ENCODE results near the gene BCL2A1.

The BCL2A1 gene

DNA sequence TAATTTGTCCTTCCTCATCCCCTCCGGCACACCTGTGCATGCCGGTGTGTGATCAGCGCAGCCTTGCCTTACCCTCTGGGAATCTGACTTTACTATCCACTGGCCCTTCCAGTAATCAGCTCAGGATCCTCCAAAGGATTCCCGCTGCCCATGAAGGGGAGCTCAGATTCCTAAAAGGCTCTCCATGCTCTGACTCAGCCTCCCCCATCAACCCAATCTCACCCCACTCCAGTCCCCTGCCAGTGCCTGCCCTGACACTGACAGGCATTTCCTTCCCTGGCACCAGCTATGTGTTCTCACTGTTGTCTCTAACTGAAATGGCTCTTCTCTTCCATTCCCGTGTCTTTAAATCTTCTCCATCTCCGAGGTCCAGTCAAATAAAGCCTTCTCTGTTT, 7.3 kb upstream of the BCL2A1 start:
- H3K4me3 ChIP-seq (ENCODE audit: low read depth, low read length) = no peak overlapping the region
- H3K4me1 ChIP-seq (ENCODE audit: control insufficient read depth in 1 of 2, insufficient read depth in 2 of 2, low read length in 2 of 2) = no peaks in the 10 kb centered on the region
- no peak overlapping the region for H4K91ac ChIP-seq (ENCODE audit: low read depth, low read length)
- H3K18ac ChIP-seq (ENCODE audit: low read length) = no peak overlapping the region
- no peaks in the 10 kb centered on the region for H3K79me1 ChIP-seq (ENCODE audit: low read length)
- no peak overlapping the region for H2BK5ac ChIP-seq (ENCODE audit: low read depth, low read length, poor library complexity)
- no peak overlapping the region for H3K14ac ChIP-seq (ENCODE audit: low read length)
- H4K8ac ChIP-seq (ENCODE audit: low read depth, low read length) = no peak overlapping the region
- H2AK5ac ChIP-seq (ENCODE audit: low read length) = no peak overlapping the region
- H3K4ac ChIP-seq (ENCODE audit: low read depth, low read length) = no peak overlapping the region
- no peak overlapping the region for H2BK12ac ChIP-seq (ENCODE audit: low read length)
- no peak overlapping the region for H2BK120ac ChIP-seq (ENCODE audit: insufficient read depth, low read length, poor library complexity)
- no peak overlapping the region for H2AFZ ChIP-seq (ENCODE audit: insufficient read depth, low read length, poor library complexity)
- no peak overlapping the region for H3K4me2 ChIP-seq (ENCODE audit: low read length)
- no peaks in the 10 kb centered on the region for H3K36me3 ChIP-seq (ENCODE audit: control insufficient read depth in 1 of 2, insufficient read depth in 2 of 2, low read length in 2 of 2)
- H3K27ac ChIP-seq (ENCODE audit: low read depth, low read length) = no peak overlapping the region
- WGBS (ENCODE audit: extremely low coverage, insufficient coverage, insufficient read length) = no CpG with 5 or more reads among the region's 6 CpGs
- DNase-seq = no peak
- peaks cover 5% of the 10 kb centered on the region for H3K9me3 ChIP-seq (ENCODE audit: insufficient read depth, low read depth, low read length)
- no peak overlapping the region for H3K9ac ChIP-seq (ENCODE audit: low read length)
- no peaks in the 10 kb centered on the region for H3K27me3 ChIP-seq (ENCODE audit: insufficient read depth, low read length)
- no peaks in the 10 kb centered on the region for H3K79me2 ChIP-seq (ENCODE audit: control insufficient read depth, insufficient read depth, low read length, poor library complexity)
- H3K23ac ChIP-seq (ENCODE audit: low read length) = no peak overlapping the region
- no peak overlapping the region for H4K12ac ChIP-seq (ENCODE audit: low read depth, low read length)

DNA sequence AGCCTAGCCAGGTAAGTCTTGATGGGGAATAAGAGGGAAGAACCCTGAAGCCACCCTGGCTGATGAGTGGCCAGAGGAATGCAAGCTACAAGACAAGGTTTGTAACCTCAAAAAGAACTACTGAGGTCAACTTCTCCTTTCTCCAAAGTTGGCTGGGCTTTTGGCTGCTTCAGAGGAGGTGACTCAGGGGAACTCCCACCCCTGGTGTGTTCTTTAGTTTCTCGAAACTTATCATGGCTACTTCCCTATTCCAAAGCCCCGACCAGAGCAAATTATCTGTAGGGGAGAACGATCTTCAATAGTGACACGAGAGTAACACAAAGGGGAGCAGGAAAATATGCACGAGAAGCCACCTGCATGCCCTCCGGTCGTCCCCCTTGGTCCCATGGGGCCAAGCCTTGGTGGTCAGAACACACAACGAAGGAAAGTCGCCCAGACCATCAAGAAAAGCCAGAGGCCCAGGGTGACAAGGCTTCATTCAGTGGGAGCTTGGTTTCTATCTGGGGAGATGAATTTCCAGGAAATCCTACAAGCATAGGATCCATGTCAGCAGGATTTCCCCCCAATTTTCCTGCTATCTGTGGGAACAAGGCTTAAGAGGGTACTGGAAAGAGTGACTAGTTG, 6.5 kb upstream of the BCL2A1 start:
- H3K14ac ChIP-seq (ENCODE audit: low read length) = no peak overlapping the region
- no CpG with 5 or more reads among the region's 9 CpGs for WGBS (ENCODE audit: extremely low coverage, insufficient coverage, insufficient read length)
- no peak overlapping the region for H4K12ac ChIP-seq (ENCODE audit: low read depth, low read length)
- no peak overlapping the region for H2BK12ac ChIP-seq (ENCODE audit: low read length)
- DNase-seq = peak; percentile 5 to 39
- H3K9me3 ChIP-seq (ENCODE audit: insufficient read depth, low read depth, low read length) = peaks cover 5% of the 10 kb centered on the region
- H3K4me2 ChIP-seq (ENCODE audit: low read length) = no peak overlapping the region
- H2BK120ac ChIP-seq (ENCODE audit: insufficient read depth, low read length, poor library complexity) = no peak overlapping the region
- H3K4me3 ChIP-seq (ENCODE audit: low read depth, low read length) = no peak overlapping the region
- H2BK5ac ChIP-seq (ENCODE audit: low read depth, low read length, poor library complexity) = no peak overlapping the region
- no peak overlapping the region for H2AFZ ChIP-seq (ENCODE audit: insufficient read depth, low read length, poor library complexity)
- H4K91ac ChIP-seq (ENCODE audit: low read depth, low read length) = no peak overlapping the region
- H3K27me3 ChIP-seq (ENCODE audit: insufficient read depth, low read length) = no peaks in the 10 kb centered on the region
- H3K18ac ChIP-seq (ENCODE audit: low read length) = no peak overlapping the region
- H3K23ac ChIP-seq (ENCODE audit: low read length) = no peak overlapping the region
- H3K36me3 ChIP-seq (ENCODE audit: control insufficient read depth in 1 of 2, insufficient read depth in 2 of 2, low read length in 2 of 2) = no peaks in the 10 kb centered on the region
- H3K79me2 ChIP-seq (ENCODE audit: control insufficient read depth, insufficient read depth, low read length, poor library complexity) = no peaks in the 10 kb centered on the region
- no peaks in the 10 kb centered on the region for H3K4me1 ChIP-seq (ENCODE audit: control insufficient read depth in 1 of 2, insufficient read depth in 2 of 2, low read length in 2 of 2)
- H3K9ac ChIP-seq (ENCODE audit: low read length) = no peak overlapping the region
- H3K4ac ChIP-seq (ENCODE audit: low read depth, low read length) = no peak overlapping the region
- no peak overlapping the region for H2AK5ac ChIP-seq (ENCODE audit: low read length)
- no peak overlapping the region for H3K27ac ChIP-seq (ENCODE audit: low read depth, low read length)
- H4K8ac ChIP-seq (ENCODE audit: low read depth, low read length) = no peak overlapping the region
- no peaks in the 10 kb centered on the region for H3K79me1 ChIP-seq (ENCODE audit: low read length)

DNA sequence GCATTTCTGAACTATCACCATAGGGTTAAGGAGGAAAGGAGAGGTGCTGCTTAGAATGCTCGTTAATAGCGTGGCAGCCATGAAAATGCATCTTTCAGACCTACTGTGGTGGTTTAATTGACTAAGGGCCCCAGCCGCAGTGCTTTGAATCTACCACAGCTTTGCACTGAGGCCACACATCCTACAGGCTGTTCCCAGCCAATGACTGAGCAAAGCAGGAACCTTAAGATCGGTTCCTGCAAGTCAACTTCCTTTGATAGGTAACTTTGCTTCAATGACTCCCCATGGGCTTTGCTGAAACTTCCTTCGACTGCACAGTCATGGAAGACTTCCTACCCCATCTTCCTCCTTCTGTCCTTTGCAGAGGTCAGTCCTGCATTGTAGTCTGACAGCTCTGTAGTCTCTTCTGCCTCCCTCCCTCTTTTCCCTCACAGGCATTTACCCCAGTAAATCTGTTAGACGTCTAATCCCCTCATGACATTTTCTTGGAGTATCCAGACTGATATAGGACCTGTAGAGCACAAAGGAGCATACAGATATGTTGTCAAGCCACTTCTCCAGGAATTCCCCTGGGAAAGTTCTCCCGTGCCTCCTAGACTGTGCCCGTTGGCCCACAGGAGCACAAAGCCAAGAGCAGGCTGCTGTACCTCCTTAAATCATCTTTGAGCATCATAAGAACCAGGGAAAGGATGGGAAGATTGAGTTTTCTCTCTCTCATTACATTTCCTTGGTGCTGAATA, 2.6 kb upstream of the BCL2A1 start:
- H3K14ac ChIP-seq (ENCODE audit: low read length) = no peak overlapping the region
- no peak overlapping the region for H4K91ac ChIP-seq (ENCODE audit: low read depth, low read length)
- H2BK12ac ChIP-seq (ENCODE audit: low read length) = no peak overlapping the region
- H3K9me3 ChIP-seq (ENCODE audit: insufficient read depth, low read depth, low read length) = peaks cover 5% of the 10 kb centered on the region
- no peak overlapping the region for H4K8ac ChIP-seq (ENCODE audit: low read depth, low read length)
- no peaks in the 10 kb centered on the region for H3K79me2 ChIP-seq (ENCODE audit: control insufficient read depth, insufficient read depth, low read length, poor library complexity)
- H3K9ac ChIP-seq (ENCODE audit: low read length) = no peak overlapping the region
- H3K27me3 ChIP-seq (ENCODE audit: insufficient read depth, low read length) = no peaks in the 10 kb centered on the region
- H2BK5ac ChIP-seq (ENCODE audit: low read depth, low read length, poor library complexity) = no peak overlapping the region
- WGBS (ENCODE audit: extremely low coverage, insufficient coverage, insufficient read length) = no CpG with 5 or more reads among the region's 8 CpGs
- no peaks in the 10 kb centered on the region for H3K79me1 ChIP-seq (ENCODE audit: low read length)
- H3K4me2 ChIP-seq (ENCODE audit: low read length) = no peak overlapping the region
- H3K27ac ChIP-seq (ENCODE audit: low read depth, low read length) = no peak overlapping the region
- no peak overlapping the region for H2AK5ac ChIP-seq (ENCODE audit: low read length)
- no peak overlapping the region for H3K18ac ChIP-seq (ENCODE audit: low read length)
- no peak overlapping the region for H4K12ac ChIP-seq (ENCODE audit: low read depth, low read length)
- H3K4me3 ChIP-seq (ENCODE audit: low read depth, low read length) = no peak overlapping the region
- H2BK120ac ChIP-seq (ENCODE audit: insufficient read depth, low read length, poor library complexity) = no peak overlapping the region
- H3K4me1 ChIP-seq (ENCODE audit: control insufficient read depth in 1 of 2, insufficient read depth in 2 of 2, low read length in 2 of 2) = no peaks in the 10 kb centered on the region
- no peak overlapping the region for H3K4ac ChIP-seq (ENCODE audit: low read depth, low read length)
- no peak for DNase-seq
- H2AFZ ChIP-seq (ENCODE audit: insufficient read depth, low read length, poor library complexity) = no peak overlapping the region
- no peak overlapping the region for H3K23ac ChIP-seq (ENCODE audit: low read length)
- H3K36me3 ChIP-seq (ENCODE audit: control insufficient read depth in 1 of 2, insufficient read depth in 2 of 2, low read length in 2 of 2) = no peaks in the 10 kb centered on the region

DNA sequence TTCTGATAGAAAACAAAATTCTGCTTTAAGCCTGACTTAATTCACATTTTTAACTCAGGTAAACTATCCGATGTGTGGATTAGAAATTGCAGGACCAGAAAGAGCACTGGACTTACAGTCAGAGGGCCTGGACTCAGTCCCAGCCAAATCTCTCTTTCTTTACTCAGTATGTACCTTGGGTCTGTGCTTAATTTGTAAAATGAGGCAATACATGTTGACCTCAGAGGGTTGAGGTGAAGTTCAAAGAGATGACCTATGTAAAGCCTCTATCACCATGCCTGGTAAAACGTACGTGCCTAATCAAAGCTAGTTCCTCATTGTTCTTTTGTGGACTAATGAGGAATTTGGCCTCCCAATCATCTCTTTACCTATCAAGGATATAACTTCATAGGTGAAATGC, 1.9 kb upstream of the BCL2A1 start:
- Histone ChIP-seq H3K9me3 (ENCODE audit: insufficient read depth, low read depth, low read length) (peaks cover under 1% of the 10 kb centered on the region), H2BK12ac (ENCODE audit: low read length) (no peak overlapping the region), H3K14ac (ENCODE audit: low read length) (no peak overlapping the region), H2BK5ac (ENCODE audit: low read depth, low read length, poor library complexity) (no peak overlapping the region), H4K12ac (ENCODE audit: low read depth, low read length) (no peak overlapping the region), H3K36me3 (ENCODE audit: control insufficient read depth in 1 of 2, insufficient read depth in 2 of 2, low read length in 2 of 2) (no peaks in the 10 kb centered on the region), H2BK120ac (ENCODE audit: insufficient read depth, low read length, poor library complexity) (no peak overlapping the region), H3K79me2 (ENCODE audit: control insufficient read depth, insufficient read depth, low read length, poor library complexity) (no peaks in the 10 kb centered on the region), H4K91ac (ENCODE audit: low read depth, low read length) (no peak overlapping the region), H3K27me3 (ENCODE audit: insufficient read depth, low read length) (no peaks in the 10 kb centered on the region), H3K4me2 (ENCODE audit: low read length) (no peak overlapping the region), H3K4me1 (ENCODE audit: control insufficient read depth in 1 of 2, insufficient read depth in 2 of 2, low read length in 2 of 2) (no peaks in the 10 kb centered on the region), H3K9ac (ENCODE audit: low read length) (no peak overlapping the region), H2AFZ (ENCODE audit: insufficient read depth, low read length, poor library complexity) (no peak overlapping the region), H3K79me1 (ENCODE audit: low read length) (no peaks in the 10 kb centered on the region), H3K23ac (ENCODE audit: low read length) (no peak overlapping the region), H3K18ac (ENCODE audit: low read length) (no peak overlapping the region), H4K8ac (ENCODE audit: low read depth, low read length) (no peak overlapping the region), H3K27ac (ENCODE audit: low read depth, low read length) (no peak overlapping the region), H2AK5ac (ENCODE audit: low read length) (no peak overlapping the region), H3K4ac (ENCODE audit: low read depth, low read length) (no peak overlapping the region), H3K4me3 (ENCODE audit: low read depth, low read length) (no peak overlapping the region)
- no peak for DNase-seq
- no CpG with 5 or more reads among the region's 3 CpGs for WGBS (ENCODE audit: extremely low coverage, insufficient coverage, insufficient read length)

Measured in trophoblast cell (in vitro differentiated cells and primary cell).